ENCODE results near the gene SYTL3. TPM values are rescaled to one million over a fixed set of nuclear protein-coding genes. Genes with fewer than 3 reads are reported as not detected.

The SYTL3 gene
- total and polyA plus RNA-seq, 9 of the 15 experiments (the other 6 are each of a cell fraction or from before 2014, with no cell fraction given) = 0.04 to 0.46 (median 0.17) TPM; not detected in 1

DNA sequence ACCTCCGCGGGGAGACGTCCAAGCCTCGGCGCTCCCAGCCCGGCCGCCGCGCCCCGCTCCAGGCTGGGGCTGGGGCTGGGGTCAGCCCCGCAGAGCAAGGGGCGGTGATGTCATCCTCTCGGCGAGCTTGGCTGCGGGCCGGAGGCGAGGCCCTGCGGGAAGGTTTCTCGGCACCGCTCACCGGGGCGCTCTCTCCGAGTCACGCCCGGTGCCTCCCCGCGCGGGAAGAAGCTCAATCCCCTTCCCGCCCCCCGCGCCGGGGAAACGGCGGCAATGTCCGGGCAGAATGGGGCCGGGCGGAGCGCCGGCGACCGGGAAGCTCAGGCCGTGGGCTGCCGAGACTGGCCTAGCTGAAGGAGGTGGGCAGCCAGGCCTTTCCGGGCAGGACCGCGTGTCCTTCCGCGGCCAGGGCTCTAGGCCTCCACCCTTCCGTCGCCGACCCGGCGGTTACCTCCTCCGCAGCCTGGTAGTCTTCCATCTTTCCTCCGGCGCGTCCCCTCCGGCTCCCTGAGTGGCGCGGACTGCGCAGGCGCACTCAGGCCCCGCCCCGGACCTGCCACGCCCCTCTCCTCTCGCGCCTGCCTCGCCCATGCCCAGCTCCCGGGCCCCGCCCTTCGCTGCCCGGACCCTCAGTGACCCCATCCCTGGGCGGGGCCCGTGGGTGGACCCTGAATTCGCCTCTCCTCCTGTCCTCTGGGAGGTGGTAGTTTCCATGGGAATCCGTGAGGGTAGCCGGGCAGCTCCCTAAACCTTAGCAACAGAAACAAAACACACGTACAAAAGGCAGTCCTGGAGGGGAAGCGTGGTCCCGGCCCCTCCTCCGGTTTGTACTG is 5.4 kb upstream of the SYTL3 start, which contains the start of gene DYNLT1 (continued):
- TF ChIP-seq ATF2 (CRISPR knock-in tag; IDR thresholded peaks at IDR 0.05) (peak; percentile 82; the same call in 1 of the 2 replicates), WHSC1 (IDR thresholded peaks at IDR 0.05; ENCODE audit: low read length) (no peak), ZNF121 (CRISPR knock-in tag; conservative IDR thresholded peaks at IDR 0.05) (no peak), PKNOX1 (IDR thresholded peaks at IDR 0.05) (peak; percentile 52; the same call in 1 of the 2 replicates), CC2D1A (IDR thresholded peaks at IDR 0.05) (no peak), CTCF (IDR thresholded peaks at IDR 0.05 in 2 of 3, conservative IDR thresholded peaks at IDR 0.05 in 1 of 3; ENCODE audit: insufficient read depth in 2 of 3, low read depth in 1 of 3, low read length in 3 of 3) (no peak), ZNF561 (CRISPR knock-in tag; conservative IDR thresholded peaks at IDR 0.05) (no peak)
- TF ChIP-seq, protein P1, sequence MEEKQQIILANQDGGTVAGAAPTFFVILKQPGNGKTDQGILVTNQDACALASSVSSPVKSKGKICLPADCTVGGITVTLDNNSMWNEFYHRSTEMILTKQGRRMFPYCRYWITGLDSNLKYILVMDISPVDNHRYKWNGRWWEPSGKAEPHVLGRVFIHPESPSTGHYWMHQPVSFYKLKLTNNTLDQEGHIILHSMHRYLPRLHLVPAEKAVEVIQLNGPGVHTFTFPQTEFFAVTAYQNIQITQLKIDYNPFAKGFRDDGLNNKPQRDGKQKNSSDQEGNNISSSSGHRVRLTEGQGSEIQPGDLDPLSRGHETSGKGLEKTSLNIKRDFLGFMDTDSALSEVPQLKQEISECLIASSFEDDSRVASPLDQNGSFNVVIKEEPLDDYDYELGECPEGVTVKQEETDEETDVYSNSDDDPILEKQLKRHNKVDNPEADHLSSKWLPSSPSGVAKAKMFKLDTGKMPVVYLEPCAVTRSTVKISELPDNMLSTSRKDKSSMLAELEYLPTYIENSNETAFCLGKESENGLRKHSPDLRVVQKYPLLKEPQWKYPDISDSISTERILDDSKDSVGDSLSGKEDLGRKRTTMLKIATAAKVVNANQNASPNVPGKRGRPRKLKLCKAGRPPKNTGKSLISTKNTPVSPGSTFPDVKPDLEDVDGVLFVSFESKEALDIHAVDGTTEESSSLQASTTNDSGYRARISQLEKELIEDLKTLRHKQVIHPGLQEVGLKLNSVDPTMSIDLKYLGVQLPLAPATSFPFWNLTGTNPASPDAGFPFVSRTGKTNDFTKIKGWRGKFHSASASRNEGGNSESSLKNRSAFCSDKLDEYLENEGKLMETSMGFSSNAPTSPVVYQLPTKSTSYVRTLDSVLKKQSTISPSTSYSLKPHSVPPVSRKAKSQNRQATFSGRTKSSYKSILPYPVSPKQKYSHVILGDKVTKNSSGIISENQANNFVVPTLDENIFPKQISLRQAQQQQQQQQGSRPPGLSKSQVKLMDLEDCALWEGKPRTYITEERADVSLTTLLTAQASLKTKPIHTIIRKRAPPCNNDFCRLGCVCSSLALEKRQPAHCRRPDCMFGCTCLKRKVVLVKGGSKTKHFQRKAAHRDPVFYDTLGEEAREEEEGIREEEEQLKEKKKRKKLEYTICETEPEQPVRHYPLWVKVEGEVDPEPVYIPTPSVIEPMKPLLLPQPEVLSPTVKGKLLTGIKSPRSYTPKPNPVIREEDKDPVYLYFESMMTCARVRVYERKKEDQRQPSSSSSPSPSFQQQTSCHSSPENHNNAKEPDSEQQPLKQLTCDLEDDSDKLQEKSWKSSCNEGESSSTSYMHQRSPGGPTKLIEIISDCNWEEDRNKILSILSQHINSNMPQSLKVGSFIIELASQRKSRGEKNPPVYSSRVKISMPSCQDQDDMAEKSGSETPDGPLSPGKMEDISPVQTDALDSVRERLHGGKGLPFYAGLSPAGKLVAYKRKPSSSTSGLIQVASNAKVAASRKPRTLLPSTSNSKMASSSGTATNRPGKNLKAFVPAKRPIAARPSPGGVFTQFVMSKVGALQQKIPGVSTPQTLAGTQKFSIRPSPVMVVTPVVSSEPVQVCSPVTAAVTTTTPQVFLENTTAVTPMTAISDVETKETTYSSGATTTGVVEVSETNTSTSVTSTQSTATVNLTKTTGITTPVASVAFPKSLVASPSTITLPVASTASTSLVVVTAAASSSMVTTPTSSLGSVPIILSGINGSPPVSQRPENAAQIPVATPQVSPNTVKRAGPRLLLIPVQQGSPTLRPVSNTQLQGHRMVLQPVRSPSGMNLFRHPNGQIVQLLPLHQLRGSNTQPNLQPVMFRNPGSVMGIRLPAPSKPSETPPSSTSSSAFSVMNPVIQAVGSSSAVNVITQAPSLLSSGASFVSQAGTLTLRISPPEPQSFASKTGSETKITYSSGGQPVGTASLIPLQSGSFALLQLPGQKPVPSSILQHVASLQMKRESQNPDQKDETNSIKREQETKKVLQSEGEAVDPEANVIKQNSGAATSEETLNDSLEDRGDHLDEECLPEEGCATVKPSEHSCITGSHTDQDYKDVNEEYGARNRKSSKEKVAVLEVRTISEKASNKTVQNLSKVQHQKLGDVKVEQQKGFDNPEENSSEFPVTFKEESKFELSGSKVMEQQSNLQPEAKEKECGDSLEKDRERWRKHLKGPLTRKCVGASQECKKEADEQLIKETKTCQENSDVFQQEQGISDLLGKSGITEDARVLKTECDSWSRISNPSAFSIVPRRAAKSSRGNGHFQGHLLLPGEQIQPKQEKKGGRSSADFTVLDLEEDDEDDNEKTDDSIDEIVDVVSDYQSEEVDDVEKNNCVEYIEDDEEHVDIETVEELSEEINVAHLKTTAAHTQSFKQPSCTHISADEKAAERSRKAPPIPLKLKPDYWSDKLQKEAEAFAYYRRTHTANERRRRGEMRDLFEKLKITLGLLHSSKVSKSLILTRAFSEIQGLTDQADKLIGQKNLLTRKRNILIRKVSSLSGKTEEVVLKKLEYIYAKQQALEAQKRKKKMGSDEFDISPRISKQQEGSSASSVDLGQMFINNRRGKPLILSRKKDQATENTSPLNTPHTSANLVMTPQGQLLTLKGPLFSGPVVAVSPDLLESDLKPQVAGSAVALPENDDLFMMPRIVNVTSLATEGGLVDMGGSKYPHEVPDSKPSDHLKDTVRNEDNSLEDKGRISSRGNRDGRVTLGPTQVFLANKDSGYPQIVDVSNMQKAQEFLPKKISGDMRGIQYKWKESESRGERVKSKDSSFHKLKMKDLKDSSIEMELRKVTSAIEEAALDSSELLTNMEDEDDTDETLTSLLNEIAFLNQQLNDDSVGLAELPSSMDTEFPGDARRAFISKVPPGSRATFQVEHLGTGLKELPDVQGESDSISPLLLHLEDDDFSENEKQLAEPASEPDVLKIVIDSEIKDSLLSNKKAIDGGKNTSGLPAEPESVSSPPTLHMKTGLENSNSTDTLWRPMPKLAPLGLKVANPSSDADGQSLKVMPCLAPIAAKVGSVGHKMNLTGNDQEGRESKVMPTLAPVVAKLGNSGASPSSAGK (IDR thresholded peaks at IDR 0.05) = peak; percentile 90

Measured in K562 (cell line).